ENCODE measurements around the gene COL20A1.

COL20A1 gene

GRCh38 chr20:63278661-63279060 is 14.3 kb upstream of the COL20A1 start:
- DNase-seq (ENCODE audit: low read depth), result no peak

- DNase-seq (ENCODE audit: low read depth), result no peak
These were observed 13.1 kb upstream of the COL20A1 start for GRCh38 chr20:63279931-63280330.

GRCh38 chr20:63280371-63280770 is 12.6 kb upstream of the COL20A1 start:
- DNase-seq (ENCODE audit: low read depth), result no peak

- no peak for DNase-seq (ENCODE audit: low read depth)
These were observed 11.9 kb upstream of the COL20A1 start for GRCh38 chr20:63280929-63281545.

- no peak for DNase-seq (ENCODE audit: low read depth)
These were observed 11.0 kb upstream of the COL20A1 start for GRCh38 chr20:63281742-63282665.

- no peak for DNase-seq (ENCODE audit: low read depth)
These were observed 10.0 kb upstream of the COL20A1 start for GRCh38 chr20:63282946-63283345.

- no peak for DNase-seq (ENCODE audit: low read depth)
These were observed 9.4 kb upstream of the COL20A1 start for GRCh38 chr20:63283397-63284082.

- no peak for DNase-seq (ENCODE audit: low read depth)
These were observed 8.9 kb upstream of the COL20A1 start for GRCh38 chr20:63284083-63284440.

GRCh38 chr20:63284544-63284949 is 8.4 kb upstream of the COL20A1 start:
- DNase-seq (ENCODE audit: low read depth), result no peak

GRCh38 chr20:63284981-63285524 is 7.9 kb upstream of the COL20A1 start:
- DNase-seq (ENCODE audit: low read depth), result no peak

GRCh38 chr20:63285636-63286615 is 7.1 kb upstream of the COL20A1 start:
- DNase-seq (ENCODE audit: low read depth), result no peak

GRCh38 chr20:63286781-63287696 is 5.9 kb upstream of the COL20A1 start:
- no peak for DNase-seq (ENCODE audit: low read depth)

- DNase-seq (ENCODE audit: low read depth), result no peak
These were observed 5.0 kb upstream of the COL20A1 start for GRCh38 chr20:63287697-63288580.

- no peak for DNase-seq (ENCODE audit: low read depth)
These were observed 4.3 kb upstream of the COL20A1 start for GRCh38 chr20:63288581-63289251.

- no peak for DNase-seq (ENCODE audit: low read depth)
These were observed 3.5 kb upstream of the COL20A1 start for GRCh38 chr20:63289311-63290135.

GRCh38 chr20:63290136-63290676 is 2.8 kb upstream of the COL20A1 start:
- no peak for DNase-seq (ENCODE audit: low read depth)

- DNase-seq (ENCODE audit: low read depth), result no peak
These were observed 2.1 kb upstream of the COL20A1 start for GRCh38 chr20:63290677-63291472.

All from stromal cell of bone marrow (primary cell).